ENCODE measurements around the gene METTL13. TPM values are rescaled to one million over a fixed set of nuclear protein-coding genes. Genes with fewer than 3 reads are reported as not detected.
"Not testable (repeated sequence)": the region's sequence is repeated elsewhere in the genome, so short reads cannot be mapped to it uniquely, and the experiment has no call there.

METTL13 gene
- total RNA-seq, 1 experiment from 2014 or later, result 64.3 TPM

DNA sequence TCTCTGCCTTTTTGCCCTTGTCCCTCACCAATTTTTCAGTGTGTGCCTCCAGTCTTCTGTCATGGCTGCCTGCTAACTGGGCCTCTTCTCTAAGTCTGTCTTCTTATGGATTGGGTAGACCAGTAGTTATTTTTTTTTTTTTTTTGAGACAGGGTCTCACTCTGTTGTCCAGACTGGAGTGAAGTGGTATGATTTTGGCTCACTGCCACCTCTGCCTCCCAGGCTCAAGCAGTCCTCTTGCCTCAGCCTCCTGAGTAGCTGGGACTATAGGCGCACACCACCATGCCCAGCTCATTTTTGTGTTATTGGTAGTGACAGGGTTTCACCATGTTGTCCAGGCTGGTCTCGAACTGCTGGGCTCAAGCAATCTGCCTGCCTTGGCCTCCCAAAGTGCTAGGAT, 18.2 kb downstream of the METTL13 start:
- in situ Hi-C loops (cut with HindIII; ENCODE audit: low sequenced_read_pairs), result loop anchor here (25.0 kb wide), 1 partner anchor 163 kb away; no protein-coding TSS in a partner anchor
- DNase-seq (ENCODE audit: low spot score), result not testable (repeated sequence)

DNA sequence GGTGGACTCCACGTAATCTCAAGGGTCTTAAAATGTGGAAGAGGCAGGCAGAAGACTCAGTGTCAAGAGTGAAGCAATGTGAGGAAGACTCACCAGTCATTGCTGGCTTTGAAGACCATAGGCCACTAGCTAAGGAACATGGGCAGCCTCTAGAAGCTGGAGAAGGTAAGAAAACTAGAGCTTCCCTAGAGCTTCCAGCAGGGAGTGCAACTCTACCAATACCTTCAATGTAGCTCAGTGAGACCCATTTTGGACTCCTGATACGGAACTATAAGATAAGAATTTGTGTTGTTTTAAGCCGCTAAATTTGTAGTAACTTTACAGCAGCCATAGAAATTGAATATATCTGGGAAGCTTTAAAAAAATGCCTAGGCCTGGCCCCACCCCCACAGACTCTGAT, 18.9 kb downstream of the METTL13 start:
- in situ Hi-C loops (cut with HindIII; ENCODE audit: low sequenced_read_pairs), result loop anchor here (25.0 kb wide), 1 partner anchor 162 kb away; no protein-coding TSS in a partner anchor
- no peak for DNase-seq (ENCODE audit: low spot score)

DNA sequence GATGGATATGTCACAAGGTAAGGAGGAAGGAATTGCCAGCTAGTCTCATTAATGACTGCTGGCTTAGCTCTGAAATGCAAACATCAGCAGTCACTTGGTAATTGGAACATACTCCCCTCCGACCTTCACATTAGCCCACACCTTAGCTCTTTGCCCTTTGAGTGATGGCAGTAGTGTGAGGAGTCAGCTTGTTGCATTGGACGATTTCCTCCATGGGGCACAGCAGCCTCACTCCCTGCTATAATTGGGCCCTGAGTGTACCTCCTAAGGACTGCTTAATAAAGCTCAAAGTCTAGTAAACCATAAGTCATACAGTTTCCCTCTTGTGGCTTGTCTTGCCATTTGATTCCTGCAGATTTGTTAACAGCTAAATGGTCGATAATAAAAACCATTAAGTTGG, 19.4 kb downstream of the METTL13 start:
- in situ Hi-C loops (cut with HindIII; ENCODE audit: low sequenced_read_pairs), result loop anchor here (25.0 kb wide), 1 partner anchor 161 kb away; no protein-coding TSS in a partner anchor

DNA sequence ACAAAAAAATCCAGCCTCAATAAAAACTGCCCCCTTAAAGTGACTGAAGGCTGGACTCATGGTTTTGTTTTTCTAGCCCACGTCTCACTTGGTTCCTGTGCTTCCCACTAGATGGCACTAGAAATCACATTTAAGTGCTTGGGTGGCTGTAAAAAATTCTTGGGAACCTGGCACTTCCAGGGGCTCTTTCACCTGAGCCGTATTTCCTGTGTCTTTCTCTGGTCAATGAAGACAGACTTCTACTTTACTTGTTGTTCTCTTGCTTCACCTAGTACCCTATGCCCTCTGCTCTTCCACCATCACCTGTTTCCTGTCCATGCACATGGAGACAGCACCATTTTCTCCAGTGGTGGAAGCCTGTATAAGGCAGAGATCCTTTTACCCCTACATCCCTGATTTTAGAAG, 20.0 kb downstream of the METTL13 start:
- in situ Hi-C loops (cut with HindIII; ENCODE audit: low sequenced_read_pairs), result loop anchor here (25.0 kb wide), 1 partner anchor 161 kb away; no protein-coding TSS in a partner anchor
- peak; percentile 88 for DNase-seq (ENCODE audit: low spot score)

More for the DNA sequence above, 19.4 kb downstream of the METTL13 start:
- no peak for DNase-seq (ENCODE audit: low spot score)

DNA sequence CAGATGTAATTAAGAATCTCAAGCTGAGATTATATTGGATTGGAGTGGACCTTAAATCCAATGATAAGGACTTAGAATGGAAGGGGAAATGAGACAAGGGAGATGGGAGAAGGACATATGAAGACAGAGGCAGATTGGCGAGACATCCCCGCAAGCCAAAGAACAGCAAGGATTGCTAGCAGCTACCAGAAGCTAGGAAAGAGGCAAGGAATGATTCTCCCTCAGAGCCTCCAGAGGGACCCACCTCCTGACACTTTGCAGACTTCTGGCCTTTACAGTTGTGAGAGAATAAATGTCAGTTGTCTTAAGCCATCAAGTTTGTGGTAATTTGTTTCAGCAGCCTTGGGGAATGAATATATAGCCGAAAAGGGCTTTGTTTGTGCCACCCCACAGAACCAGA, 20.7 kb downstream of the METTL13 start:
- peak; percentile 57 for DNase-seq (ENCODE audit: low spot score)
- in situ Hi-C loops (cut with HindIII; ENCODE audit: low sequenced_read_pairs), result loop anchor here (25.0 kb wide), 1 partner anchor 160 kb away; no protein-coding TSS in a partner anchor

DNA sequence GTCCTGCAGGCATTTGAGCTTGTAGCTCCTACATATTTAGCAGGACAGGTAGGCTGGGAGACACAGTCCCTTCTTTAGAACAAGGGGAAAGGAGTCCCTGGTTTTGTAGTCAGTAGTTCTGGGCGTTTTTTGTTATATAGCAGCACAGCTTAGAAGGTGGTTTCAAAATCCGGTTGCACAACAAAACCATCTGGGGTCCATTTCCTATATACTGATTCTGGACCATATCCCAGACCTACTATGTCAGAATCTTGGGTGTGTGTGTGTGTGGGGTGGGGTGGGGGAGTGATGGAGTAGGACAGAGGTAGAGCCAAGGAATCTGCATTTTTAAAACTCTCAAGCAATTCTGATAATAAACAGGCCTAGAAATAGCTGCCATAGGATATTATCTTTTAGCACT, 21.6 kb downstream of the METTL13 start:
- no peak for DNase-seq (ENCODE audit: low spot score)
- in situ Hi-C loops (cut with HindIII; ENCODE audit: low sequenced_read_pairs), result loop anchor here (25.0 kb wide), 1 partner anchor 159 kb away; no protein-coding TSS in a partner anchor

DNA sequence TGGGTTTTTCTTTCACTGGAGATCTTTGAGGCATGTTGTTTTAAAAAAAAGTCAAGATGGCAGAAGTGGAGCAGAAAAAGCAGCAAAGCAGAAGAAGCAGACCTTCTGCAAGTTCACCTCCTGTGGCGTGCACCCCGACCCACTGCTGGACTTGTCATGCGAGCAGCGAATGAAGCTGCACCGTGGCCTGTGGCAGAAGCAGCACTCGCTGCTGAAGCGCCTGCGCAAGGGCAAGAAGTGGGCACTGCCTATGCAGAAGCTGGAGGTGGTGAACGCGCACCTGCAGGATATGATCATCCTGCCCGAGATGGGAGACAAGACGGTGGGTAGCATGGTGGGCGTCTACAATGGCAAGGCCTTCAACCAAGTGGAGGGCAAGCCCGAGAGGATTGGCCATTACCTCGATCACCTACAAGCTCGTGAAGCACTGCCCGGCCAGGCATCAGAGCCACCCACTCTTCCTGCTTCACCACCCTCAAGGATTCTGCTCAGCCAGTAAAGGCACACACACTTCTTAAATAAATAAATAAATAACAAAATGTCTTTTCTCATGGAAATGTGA, 22.1 kb downstream of the METTL13 start:
- no peak for DNase-seq (ENCODE audit: low spot score)
- in situ Hi-C loops (cut with HindIII; ENCODE audit: low sequenced_read_pairs), result loop anchor here (25.0 kb wide), 1 partner anchor 159 kb away; no protein-coding TSS in a partner anchor

DNA sequence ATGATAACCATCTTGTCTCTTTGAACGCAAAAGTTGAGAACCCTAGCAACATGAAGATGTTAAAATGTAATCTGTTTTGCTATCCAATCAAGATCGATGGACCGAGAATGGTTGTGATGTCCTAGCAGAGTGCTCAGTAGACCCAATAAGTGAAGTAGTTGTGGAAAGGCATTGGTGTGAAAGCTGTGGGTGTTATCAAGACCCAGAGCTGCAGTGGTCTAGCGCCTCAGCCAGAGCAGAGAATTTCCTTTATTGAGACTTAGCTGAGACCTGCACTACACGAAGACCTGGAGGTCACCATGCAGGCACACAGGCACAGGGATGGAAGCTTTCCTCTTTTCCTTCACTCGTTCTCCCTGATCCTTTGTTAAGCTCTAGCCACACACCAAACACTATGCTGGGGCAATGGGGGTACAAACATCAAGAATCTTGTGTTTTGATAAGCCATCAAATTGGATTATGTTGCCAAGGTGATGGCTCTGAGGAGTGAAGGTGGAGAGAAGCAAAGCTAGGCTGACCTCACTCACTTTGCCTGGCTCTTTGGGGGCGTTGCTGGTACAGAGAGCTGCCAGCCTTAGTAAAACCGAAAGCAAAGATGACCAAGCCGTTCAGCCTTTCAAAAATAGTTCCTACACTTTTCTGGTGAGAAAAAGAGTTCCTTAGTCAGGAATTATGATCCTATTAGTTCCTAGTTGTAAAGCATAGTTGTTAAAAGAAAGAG, 24.1 kb downstream of the METTL13 start:
- no peak for DNase-seq (ENCODE audit: low spot score)
- in situ Hi-C loops (cut with HindIII; ENCODE audit: low sequenced_read_pairs), result loop anchor here (25.0 kb wide), 1 partner anchor 157 kb away; no protein-coding TSS in a partner anchor

DNA sequence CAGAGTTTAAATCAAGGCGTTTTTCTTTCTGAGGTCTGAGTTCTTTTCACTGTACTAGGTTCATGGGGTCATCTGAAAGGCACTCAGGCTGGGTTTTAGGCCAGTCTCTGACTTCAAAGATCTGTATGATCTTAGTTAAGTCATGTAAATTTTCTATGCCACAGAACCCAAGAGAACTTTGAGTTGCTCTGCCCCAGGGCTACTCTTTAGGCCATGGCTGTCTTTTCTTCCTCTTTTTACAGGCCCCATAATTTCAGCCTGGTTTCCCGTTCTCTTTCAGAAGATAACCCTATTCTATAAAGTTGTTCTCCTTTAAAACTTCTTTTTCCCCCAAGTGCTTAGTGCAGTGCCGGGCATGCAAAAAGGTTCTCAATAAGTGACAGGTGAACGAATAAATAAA, 26.1 kb downstream of the METTL13 start:
- in situ Hi-C loops (cut with HindIII; ENCODE audit: low sequenced_read_pairs), result loop anchor here (25.0 kb wide), 1 partner anchor 155 kb away; no protein-coding TSS in a partner anchor
- DNase-seq (ENCODE audit: low spot score), result no peak

DNA sequence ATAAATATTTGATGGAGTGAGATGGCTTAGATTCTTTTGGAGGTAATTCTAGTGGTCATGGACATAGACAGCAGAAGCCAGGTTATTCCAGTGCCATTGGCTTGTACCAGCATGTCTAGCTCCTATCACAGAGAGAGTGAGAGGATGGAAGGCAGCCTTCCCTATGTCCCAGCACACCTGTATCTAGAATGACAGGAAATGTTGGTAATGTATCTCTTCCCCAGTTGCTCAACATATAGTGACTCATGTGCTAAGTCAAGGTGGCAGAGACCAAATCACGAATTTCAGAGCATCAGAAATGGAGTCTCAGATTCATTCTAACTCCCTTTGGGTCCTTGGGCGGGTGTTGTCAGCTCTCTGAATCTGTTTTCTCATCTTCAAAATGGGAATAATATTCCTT, 28.4 kb downstream of the METTL13 start:
- DNase-seq (ENCODE audit: low spot score), result no peak
- in situ Hi-C loops (cut with HindIII; ENCODE audit: low sequenced_read_pairs), result loop anchor here (25.0 kb wide), 1 partner anchor 152 kb away; no protein-coding TSS in a partner anchor

DNA sequence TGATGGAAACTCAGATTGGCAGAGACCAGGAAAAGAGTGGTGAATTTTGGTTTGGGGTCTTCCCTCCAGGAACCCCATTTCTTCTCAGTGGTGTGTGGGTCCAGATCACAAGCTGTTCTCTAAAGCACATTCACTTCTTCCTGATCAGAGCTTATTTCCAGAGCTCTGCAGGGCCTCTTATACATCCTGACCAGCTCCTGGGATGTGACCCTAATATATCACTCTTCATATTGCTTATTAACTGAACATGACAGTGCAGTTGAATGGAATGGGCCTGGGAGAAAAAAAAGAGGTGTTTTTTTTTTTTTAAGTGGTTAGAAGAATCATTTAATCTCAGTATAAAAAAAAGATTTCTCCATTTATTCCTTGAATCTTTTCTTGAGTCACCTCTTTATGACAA, 30.2 kb downstream of the METTL13 start:
- in situ Hi-C loops (cut with HindIII; ENCODE audit: low sequenced_read_pairs), result loop anchor here (25.0 kb wide), 1 partner anchor 151 kb away; no protein-coding TSS in a partner anchor
- DNase-seq (ENCODE audit: low spot score), result peak; percentile 80

DNA sequence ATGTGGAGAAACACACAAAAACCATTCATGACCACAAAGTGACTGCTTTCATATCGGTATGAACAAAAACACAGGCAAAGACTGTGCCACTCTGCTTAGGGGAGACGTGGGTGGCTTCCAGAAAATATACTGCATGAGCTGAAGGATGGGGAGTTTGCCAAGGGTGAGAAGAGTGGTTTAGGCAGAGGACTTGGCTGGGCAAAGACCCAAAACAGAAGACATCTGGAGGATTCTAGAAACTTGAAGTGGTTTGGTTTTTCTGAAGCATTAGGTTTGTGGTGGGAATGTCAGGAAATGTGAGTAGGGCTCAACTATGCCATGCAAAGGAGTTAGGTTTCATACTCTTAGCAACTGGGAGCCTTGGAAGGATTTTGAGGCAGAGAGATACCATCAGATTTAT, 33.2 kb downstream of the METTL13 start:
- peak; percentile 30 for DNase-seq (ENCODE audit: low spot score)
- in situ Hi-C loops (cut with HindIII; ENCODE audit: low sequenced_read_pairs), result loop anchor here (25.0 kb wide), 1 partner anchor 148 kb away; no protein-coding TSS in a partner anchor

DNA sequence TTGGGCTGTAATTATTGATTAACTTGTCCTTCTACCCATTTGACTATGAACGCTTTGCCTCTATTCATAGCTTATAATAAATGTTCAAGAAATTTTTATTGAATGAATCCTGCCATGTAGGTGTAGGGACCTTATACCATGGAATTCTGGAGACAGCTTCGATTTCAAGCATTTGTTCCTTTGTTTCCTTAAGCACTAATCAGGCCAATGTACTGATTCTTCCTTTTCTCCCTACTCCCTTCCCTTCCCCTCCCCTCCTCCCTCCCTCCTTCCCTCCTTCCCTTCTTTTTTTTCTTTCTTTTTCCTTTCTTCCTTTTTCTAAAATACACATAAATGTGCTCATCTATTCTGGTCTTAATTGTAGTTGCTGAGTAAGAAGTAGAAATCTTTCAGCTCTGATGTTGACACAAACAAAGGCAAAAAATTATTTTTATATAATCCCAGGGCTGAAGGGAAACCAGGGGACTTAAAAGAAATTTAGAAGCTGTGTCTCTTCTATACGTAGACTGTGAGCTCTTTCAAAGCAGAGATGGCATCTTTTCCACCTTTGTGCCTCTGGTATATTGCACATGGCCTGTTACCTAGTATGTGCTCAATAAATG, 34.9 kb downstream of the METTL13 start:
- DNase-seq (ENCODE audit: low spot score), result no peak
- in situ Hi-C loops (cut with HindIII; ENCODE audit: low sequenced_read_pairs), result loop anchor here (25.0 kb wide), 1 partner anchor 146 kb away; no protein-coding TSS in a partner anchor

DNA sequence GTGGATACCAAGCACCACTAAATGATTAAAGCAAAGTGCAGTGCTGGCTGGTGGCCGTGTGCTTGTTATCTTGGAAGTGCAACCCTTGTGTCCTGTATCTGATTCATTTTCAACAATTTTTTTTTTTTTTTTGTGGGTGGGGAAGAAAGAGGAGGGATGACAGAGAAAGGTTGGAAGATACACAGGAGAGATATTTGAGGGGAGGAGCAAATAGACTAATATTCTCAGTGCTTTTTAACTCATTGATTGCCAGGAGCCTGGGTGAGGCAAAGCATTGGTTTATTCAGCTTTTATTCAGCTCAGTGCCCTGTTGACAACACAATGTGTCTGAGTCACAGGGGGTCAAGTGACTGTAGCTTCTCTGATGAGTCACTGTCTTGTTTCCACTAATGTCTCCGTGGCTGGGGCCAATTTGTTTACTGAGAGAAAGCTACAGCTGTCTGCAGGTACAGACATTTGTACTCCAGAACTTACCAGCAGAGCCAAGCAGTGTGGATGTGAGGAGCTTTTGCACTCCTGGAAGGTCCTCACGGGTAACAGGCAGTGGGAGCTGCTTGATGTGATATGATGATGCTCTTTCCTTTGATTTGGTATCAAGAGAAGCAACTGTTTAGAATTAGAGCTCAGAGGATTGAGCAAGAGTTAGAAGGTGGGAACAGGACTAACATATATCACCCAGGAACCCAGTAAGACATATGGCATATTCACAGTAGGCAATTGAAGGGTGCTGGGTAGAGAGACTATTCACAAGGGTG, 36.2 kb downstream of the METTL13 start:
- DNase-seq (ENCODE audit: low spot score), result peak; percentile 52
- in situ Hi-C loops (cut with HindIII; ENCODE audit: low sequenced_read_pairs), result loop anchor here (25.0 kb wide), 1 partner anchor 145 kb away; no protein-coding TSS in a partner anchor

DNA sequence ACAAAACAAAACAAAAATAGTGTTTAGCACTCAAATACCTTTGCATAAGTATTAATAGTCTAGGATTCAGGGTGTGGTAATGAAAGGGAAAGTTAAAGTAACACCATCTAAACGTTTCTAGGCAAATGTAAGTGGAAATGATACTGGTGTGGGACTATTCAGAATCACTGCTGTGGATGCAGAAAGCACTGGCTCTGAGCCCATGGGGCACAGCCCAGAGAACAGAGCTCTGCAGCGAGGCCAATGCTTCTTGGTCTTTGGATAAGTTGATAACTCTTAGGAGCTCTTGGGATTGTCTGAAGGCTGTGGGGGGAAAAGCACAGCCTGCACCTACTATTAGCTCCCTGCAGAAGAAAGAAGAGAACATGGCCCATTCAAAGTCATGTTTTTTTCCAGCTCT, 38.5 kb downstream of the METTL13 start:
- peak; percentile 78 for DNase-seq (ENCODE audit: low spot score)
- in situ Hi-C loops (cut with HindIII; ENCODE audit: low sequenced_read_pairs), result loop anchor here (25.0 kb wide), 1 partner anchor 142 kb away; no protein-coding TSS in a partner anchor

DNA sequence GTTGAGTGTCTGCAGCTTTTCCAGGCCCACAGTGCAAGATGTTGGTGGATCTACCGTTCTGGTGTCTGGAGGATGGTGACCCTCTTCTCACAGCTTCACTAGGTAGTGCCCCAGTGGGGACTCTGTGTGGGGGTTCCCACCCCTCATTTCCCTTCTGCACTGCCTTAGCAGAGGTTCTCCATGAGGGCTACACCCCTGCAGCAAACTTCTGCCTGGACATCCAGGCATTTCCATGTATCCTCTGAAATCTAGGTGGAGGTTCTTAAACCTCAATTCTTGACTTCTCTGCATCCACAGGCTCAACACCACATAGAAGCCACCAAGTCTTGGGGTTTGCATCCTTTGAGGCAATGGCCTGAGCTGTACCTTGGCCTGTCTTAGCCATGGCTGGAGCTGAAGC, 45.5 kb downstream of the METTL13 start:
- no peak for DNase-seq (ENCODE audit: low spot score)
- in situ Hi-C loops (cut with HindIII; ENCODE audit: low sequenced_read_pairs), result no loop called here

DNA sequence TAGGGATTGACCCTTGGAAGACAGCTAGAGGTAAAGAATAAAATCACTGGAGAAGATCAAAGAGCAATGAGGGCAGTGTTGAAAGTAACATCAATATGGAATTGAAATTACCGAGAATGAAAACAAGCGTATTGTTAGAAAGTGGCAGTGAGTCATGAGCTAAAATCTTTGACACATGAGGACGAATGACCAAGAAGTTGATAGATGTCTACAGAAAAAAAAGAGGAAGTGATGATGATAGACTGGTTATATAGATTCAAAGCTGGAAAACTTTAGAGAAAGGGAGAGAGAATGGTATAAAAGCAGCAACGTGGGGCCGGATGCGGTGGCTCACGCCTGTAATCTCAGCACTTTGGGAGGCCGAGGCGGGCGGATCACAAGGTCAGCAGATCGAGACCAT, 47.3 kb downstream of the METTL13 start:
- no peak for DNase-seq (ENCODE audit: low spot score)
- in situ Hi-C loops (cut with HindIII; ENCODE audit: low sequenced_read_pairs), result no loop called here

DNA sequence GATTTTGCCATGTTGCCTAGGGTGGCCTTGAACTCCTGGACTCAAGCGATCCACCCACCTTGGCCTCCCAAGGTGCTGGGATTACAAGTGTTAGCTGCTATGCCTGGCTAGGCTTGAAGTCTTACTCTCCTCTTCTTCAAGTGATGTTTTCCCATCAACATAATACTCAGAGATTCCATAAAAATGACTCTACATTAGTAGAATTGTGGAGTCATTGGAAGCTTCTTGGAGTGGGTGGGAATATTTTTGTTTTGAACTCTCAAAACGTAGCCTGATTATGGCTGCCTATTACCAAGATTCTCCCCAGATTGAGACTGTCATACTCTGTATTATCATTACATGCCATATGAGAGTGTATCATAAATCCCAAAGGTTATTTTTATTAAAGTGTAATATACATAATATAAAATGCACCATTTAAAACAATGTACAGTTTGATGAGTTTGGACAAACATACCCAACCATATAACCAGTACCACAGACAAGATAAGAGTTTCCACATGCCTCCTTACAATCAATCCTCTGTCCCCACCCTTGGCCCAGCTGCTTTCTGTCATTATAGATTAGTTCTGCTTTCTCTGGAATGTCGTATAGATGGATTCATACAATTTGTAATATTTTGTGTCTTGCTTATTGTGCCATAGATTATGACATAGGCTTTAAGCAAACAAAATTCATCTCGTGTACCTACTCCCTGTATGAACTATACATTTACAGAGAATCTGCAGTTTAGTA, 51.8 kb downstream of the METTL13 start:
- DNase-seq (ENCODE audit: low spot score), result no peak
- in situ Hi-C loops (cut with HindIII; ENCODE audit: low sequenced_read_pairs), result no loop called here
